Progenitor cell of endocrine pancreas (in vitro differentiated cells): ENCODE data around the gene MYO18A. TPM values are rescaled to one million over a fixed set of nuclear protein-coding genes. Genes with fewer than 3 reads are reported as not detected.
A peak's percentile ranks its signal among the peaks of the same experiment; 100 is the strongest.

Source experiments
- DNase-seq: peaks from one replicate; pipeline ENCODE4 v3.0.0; 2021; ENCODE audit warnings: low spot score; ENCODE audit not compliant: unreplicated experiment
- H3K27ac Mint-ChIP-seq: 2 replicates; pipeline ENCODE4 v1.8.0; 2021; ENCODE audit warnings: mild to moderate bottlenecking, moderate library complexity, mixed read lengths
- H3K27me3 Mint-ChIP-seq: 2 replicates; pipeline ENCODE4 v1.8.0; 2021; ENCODE audit warnings: mixed read lengths
- H3K36me3 Mint-ChIP-seq: 2 replicates; pipeline ENCODE4 v1.8.0; 2022; ENCODE audit warnings: mixed read lengths; ENCODE audit not compliant: insufficient read depth
- H3K4me1 Mint-ChIP-seq: 2 replicates; pipeline ENCODE4 v1.8.0; 2021; ENCODE audit warnings: low read depth, mixed read lengths
- H3K4me3 Mint-ChIP-seq: 2 replicates; pipeline ENCODE4 v1.8.0; 2021; ENCODE audit warnings: low read depth, mild to moderate bottlenecking, moderate library complexity, mixed read lengths
- H3K9me3 Mint-ChIP-seq: 2 replicates; pipeline ENCODE4 v1.8.0; 2021; ENCODE audit warnings: low read depth, mixed read lengths
- CTCF ChIP-seq: fragments of 200-600 bp; sonication (generic); IDR thresholded peaks from one replicate; pipeline ENCODE4 v1.5.0; 2021; ENCODE audit warnings: antibody characterized with exemption, mild to moderate bottlenecking; ENCODE audit not compliant: unreplicated experiment
- total RNA-seq: library from RNA; stranded (reverse); gene quantifications from 2 replicates; pipeline ENCODE4 v1.2.1, GENCODE V29; 2021

Gene MYO18A
- total RNA-seq, 1 donor from 2014 or later, result 75.7 TPM

GRCh38 chr17:29140051-29140621 is 40.1 kb downstream of the MYO18A start:
- Mint-ChIP-seq H3K4me3 (no peak overlapping the region), H3K36me3 (peaks cover 2% of the 10 kb centered on the region), H3K4me1 (peaks cover 18% of the 10 kb centered on the region), H3K9me3 (no peaks in the 10 kb centered on the region), H3K27me3 (no peaks in the 10 kb centered on the region), H3K27ac (peak overlapping the region; percentile 82)
- TF ChIP-seq CTCF, result no peak
- DNase-seq, result no peak

GRCh38 chr17:29138971-29139691 is 41.1 kb downstream of the MYO18A start:
- DNase-seq, result no peak
- H3K27me3 Mint-ChIP-seq, result no peaks in the 10 kb centered on the region
- peaks cover 18% of the 10 kb centered on the region for H3K4me1 Mint-ChIP-seq
- H3K27ac Mint-ChIP-seq, result no peak overlapping the region
- no peak for TF ChIP-seq CTCF
- peaks cover 2% of the 10 kb centered on the region for H3K36me3 Mint-ChIP-seq
- H3K9me3 Mint-ChIP-seq, result no peaks in the 10 kb centered on the region
- H3K4me3 Mint-ChIP-seq, result no peak overlapping the region

GRCh38 chr17:29138184-29138955 is 41.8 kb downstream of the MYO18A start:
- no peak for DNase-seq
- no peak for TF ChIP-seq CTCF
- no peaks in the 10 kb centered on the region for H3K27me3 Mint-ChIP-seq
- H3K4me3 Mint-ChIP-seq, result no peak overlapping the region
- H3K4me1 Mint-ChIP-seq, result peaks cover 23% of the 10 kb centered on the region
- peaks cover 2% of the 10 kb centered on the region for H3K36me3 Mint-ChIP-seq
- no peak overlapping the region for H3K27ac Mint-ChIP-seq
- no peaks in the 10 kb centered on the region for H3K9me3 Mint-ChIP-seq

- DNase-seq, result no peak
- Mint-ChIP-seq H3K36me3 (peaks cover 2% of the 10 kb centered on the region), H3K4me3 (no peak overlapping the region), H3K27ac (no peak overlapping the region), H3K4me1 (peaks cover 25% of the 10 kb centered on the region), H3K9me3 (no peaks in the 10 kb centered on the region), H3K27me3 (no peaks in the 10 kb centered on the region)
- no peak for TF ChIP-seq CTCF
Measured at GRCh38 chr17:29136998-29137730, 43.0 kb downstream of the MYO18A start.

GRCh38 chr17:29135464-29135863 is 44.7 kb downstream of the MYO18A start:
- DNase-seq, result no peak
- no peaks in the 10 kb centered on the region for H3K27me3 Mint-ChIP-seq
- H3K4me1 Mint-ChIP-seq, result peaks cover 15% of the 10 kb centered on the region
- H3K9me3 Mint-ChIP-seq, result no peaks in the 10 kb centered on the region
- peaks cover 2% of the 10 kb centered on the region for H3K36me3 Mint-ChIP-seq
- no peak overlapping the region for H3K27ac Mint-ChIP-seq
- H3K4me3 Mint-ChIP-seq, result no peak overlapping the region
- no peak for TF ChIP-seq CTCF
